Thyroid gland (tissue), 4 donors: ENCODE data around the gene TRIM27.

Experiments
- POLR2A ChIP-seq, 2 donors: fragments of 450-650 bp; IDR thresholded peaks; one replicate each; pipeline ENCODE4 v1.6.1; 2017; ENCODE audit warnings: antibody characterized with exemption in 2 of 2, mild to moderate bottlenecking in 2 of 2, moderate library complexity in 1 of 2
- TF ChIP-seq, protein P1 (sequence below), 6 experiments: fragments of 200-600 bp in 3 of 6; fragments of 450-650 bp in 3 of 6; sonication (generic) in 3 of 6; IDR thresholded peaks; one replicate each; pipeline ENCODE4 v1.5.1; 2016 to 2019; ENCODE audit warnings: antibody characterized with exemption in 6 of 6, mild to moderate bottlenecking in 2 of 6, inconsistent platforms in 1 of 6, moderate library complexity in 1 of 6

GRCh38 chr6:28886079-28886439, 37.7 kb downstream of the TRIM27 start:
- TF ChIP-seq, protein P1, sequence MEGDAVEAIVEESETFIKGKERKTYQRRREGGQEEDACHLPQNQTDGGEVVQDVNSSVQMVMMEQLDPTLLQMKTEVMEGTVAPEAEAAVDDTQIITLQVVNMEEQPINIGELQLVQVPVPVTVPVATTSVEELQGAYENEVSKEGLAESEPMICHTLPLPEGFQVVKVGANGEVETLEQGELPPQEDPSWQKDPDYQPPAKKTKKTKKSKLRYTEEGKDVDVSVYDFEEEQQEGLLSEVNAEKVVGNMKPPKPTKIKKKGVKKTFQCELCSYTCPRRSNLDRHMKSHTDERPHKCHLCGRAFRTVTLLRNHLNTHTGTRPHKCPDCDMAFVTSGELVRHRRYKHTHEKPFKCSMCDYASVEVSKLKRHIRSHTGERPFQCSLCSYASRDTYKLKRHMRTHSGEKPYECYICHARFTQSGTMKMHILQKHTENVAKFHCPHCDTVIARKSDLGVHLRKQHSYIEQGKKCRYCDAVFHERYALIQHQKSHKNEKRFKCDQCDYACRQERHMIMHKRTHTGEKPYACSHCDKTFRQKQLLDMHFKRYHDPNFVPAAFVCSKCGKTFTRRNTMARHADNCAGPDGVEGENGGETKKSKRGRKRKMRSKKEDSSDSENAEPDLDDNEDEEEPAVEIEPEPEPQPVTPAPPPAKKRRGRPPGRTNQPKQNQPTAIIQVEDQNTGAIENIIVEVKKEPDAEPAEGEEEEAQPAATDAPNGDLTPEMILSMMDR (IDR thresholded peaks at IDR 0.05): no peak
- no peak for TF ChIP-seq POLR2A (IDR thresholded peaks at IDR 0.05)
